Mesodermal cell (in vitro differentiated cells): Measurements from ENCODE around the gene EIF1AY.
A peak's percentile ranks its signal among the peaks of the same experiment; 100 is the strongest.

Source experiments
- H3K27ac ChIP-seq: 2 replicates; pipeline ENCODE4 v1.7.0; 2013; ENCODE audit warnings: mild to moderate bottlenecking, low read depth, low read length, moderate library complexity; ENCODE audit not compliant: severe bottlenecking
- H3K36me3 ChIP-seq: 2 replicates; pipeline ENCODE4 v1.7.1; 2013; ENCODE audit warnings: mild to moderate bottlenecking, low read length, moderate library complexity; ENCODE audit not compliant: control insufficient read depth, insufficient read depth
- H3K4me1 ChIP-seq: one replicate; pipeline ENCODE4 v1.7.1; 2013; ENCODE audit warnings: mild to moderate bottlenecking, low read length; ENCODE audit not compliant: insufficient read depth, control insufficient read depth, poor library complexity, severe bottlenecking
- H3K4me3 ChIP-seq: 2 replicates; pipeline ENCODE4 v1.7.0; 2013; ENCODE audit warnings: low read length, control low read depth, mild to moderate bottlenecking; ENCODE audit not compliant: insufficient read depth, poor library complexity, severe bottlenecking; ENCODE audit errors: extremely low read depth
- H3K9me3 ChIP-seq: 2 replicates; pipeline ENCODE4 v1.7.1; 2013; ENCODE audit warnings: mild to moderate bottlenecking, low read length, moderate library complexity; ENCODE audit not compliant: control insufficient read depth
- WGBS, 2 experiments: methylation state at CpG; one replicate each; pipeline ENCODE4 v1.1.5; 2013; ENCODE audit warnings: missing lambda C conversion rate in 2 of 2; ENCODE audit not compliant: insufficient coverage in 2 of 2; 5-methylcytosine and 5-hydroxymethylcytosine counted together

EIF1AY gene

DNA sequence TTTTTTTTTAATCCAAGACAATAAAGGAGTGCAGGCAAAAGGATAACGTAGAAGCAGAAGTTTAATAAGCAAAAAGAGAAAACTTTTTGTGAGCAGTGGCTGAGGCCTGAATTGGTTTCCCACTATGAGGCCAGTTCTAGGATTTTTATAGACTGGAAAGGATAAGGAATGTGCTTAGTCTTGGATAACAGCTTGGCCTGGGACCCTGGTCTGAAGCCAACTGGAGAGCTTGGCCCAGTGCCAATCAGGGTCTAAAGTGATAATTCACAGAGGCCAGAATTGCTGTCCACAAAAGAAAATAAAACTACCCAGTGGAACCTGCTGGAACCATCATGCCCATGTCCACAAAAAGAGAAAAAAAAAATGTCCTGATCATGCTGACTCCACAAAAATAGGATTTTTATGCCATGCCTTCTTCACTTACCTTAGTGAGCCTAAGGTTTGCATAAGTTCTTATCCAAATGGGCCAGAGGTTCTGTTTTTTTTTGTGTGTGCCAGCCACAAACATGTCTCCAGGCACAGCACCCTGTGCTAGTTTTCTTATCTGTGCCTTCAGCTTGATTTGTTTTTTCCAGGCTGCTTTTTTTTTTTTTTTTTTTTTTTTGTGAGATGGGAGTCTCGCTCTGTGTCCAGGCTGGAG lies 15.6 kb upstream of the EIF1AY start:
- 80% methylated on average over 1 of the region's 2 CpGs; no CpG with 5 or more reads in 1 of the 2 experiments for WGBS, 2 experiments
- H3K27ac ChIP-seq: no peak overlapping the region

DNA sequence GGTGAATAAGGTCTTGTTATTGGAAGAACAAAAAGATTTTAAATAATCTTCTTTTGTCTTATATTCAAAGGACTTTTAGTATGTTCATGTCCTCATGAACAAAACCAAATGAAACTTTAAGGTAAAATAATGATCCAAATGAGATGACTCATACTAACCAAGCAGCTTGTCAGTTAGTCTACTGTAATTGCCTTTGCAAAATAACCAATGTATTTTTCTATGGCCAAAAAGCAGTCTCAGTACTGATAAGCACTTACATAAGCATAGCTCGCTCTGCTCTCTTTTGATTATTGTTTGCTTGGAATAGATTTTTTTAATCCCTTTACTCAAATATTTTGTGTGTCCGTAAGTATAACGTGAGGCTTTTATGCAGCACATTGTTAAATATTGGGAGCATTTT lies 4.3 kb upstream of the EIF1AY start:
- no peaks in the 10 kb centered on the region for H3K9me3 ChIP-seq
- no CpG with 5 or more reads among the region's 3 CpGs for WGBS, 2 experiments
- no peaks in the 10 kb centered on the region for H3K36me3 ChIP-seq
- H3K4me3 ChIP-seq: no peak overlapping the region
- no peaks in the 10 kb centered on the region for H3K4me1 ChIP-seq
- no peak overlapping the region for H3K27ac ChIP-seq

More for the DNA sequence above, 15.6 kb upstream of the EIF1AY start:
- Histone ChIP-seq H3K9me3 (no peaks in the 10 kb centered on the region), H3K4me3 (no peak overlapping the region), H3K36me3 (no peaks in the 10 kb centered on the region), H3K4me1 (no peaks in the 10 kb centered on the region)

DNA sequence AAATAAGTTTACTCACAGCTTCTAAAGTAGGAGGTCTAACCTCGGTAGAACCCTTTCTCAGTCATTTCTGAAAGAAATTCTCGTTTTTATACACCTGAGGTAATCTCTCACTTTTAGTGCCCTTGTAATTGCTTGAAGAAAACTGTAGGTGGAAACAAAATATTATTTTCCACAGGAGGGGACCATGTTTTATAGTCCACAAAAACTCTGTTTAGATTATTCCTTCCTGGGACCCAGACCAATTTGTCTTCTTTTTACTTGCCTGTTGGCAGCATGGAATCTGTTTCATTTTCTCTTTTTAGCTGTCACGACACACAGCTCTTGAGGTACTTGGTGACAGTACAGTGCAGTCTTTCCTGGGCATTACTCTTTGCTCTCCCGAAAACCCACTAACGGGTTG lies 930 bp downstream of the EIF1AY start:
- H3K27ac ChIP-seq: peak overlapping the region; percentile 94
- no CpG with 5 or more reads among the region's 5 CpGs for WGBS, 2 experiments

DNA sequence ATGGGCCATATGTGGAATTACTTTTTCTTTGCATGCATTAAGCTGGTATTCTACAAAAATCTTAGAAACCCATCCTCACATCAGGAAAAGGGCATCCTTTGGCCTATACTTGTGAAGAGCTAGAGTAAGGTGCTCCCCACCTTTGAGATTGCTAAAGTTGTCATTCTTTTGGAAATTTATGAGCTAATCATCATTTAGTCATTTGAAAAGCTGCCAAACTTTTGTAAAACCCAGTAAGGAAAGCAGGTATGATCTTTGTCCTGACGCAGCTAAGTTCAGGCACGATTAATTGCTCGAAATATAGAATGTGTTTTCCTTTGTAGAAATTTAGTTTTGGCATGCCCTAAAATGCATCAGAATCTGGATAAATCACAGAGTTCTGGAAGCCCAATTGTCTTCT lies 2.6 kb downstream of the EIF1AY start:
- 92 to 100% methylated on average over 2 of the region's 3 CpGs for WGBS, 2 experiments
- no peaks in the 10 kb centered on the region for H3K4me1 ChIP-seq

More for the DNA sequence above, 930 bp downstream of the EIF1AY start:
- no peaks in the 10 kb centered on the region for H3K9me3 ChIP-seq
- peak overlapping the region; percentile 54 for H3K4me3 ChIP-seq
- H3K36me3 ChIP-seq: peaks cover 5% of the 10 kb centered on the region
- H3K4me1 ChIP-seq: no peaks in the 10 kb centered on the region

DNA sequence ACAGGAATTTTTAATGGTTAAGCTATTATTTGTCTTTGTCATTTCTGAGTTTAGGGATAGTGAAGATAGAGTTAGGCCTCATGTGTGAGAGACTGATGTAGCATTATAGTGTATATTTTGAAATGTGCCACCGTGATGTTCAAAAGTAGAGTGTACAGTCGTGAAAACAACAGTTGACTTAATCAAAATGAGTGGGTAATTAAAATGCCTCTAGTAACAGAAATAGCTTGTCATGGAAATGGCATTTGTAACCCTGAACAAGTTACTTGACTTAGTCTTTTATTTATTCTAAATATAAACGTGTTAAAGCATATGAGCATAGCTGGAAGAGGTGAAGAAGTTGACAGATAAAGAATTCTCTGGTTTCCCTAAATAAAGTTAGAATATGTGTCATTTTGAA lies 6.1 kb downstream of the EIF1AY start:
- no peaks in the 10 kb centered on the region for H3K4me1 ChIP-seq
- no peaks in the 10 kb centered on the region for H3K9me3 ChIP-seq
- H3K36me3 ChIP-seq: peaks cover 13% of the 10 kb centered on the region
- H3K4me3 ChIP-seq: no peak overlapping the region
- WGBS, 2 experiments: 80% methylated on average over 1 of the region's 3 CpGs; no CpG with 5 or more reads in 1 of the 2 experiments
- no peak overlapping the region for H3K27ac ChIP-seq

More for the DNA sequence above, 2.6 kb downstream of the EIF1AY start:
- Histone ChIP-seq H3K36me3 (peaks cover 9% of the 10 kb centered on the region), H3K27ac (no peak overlapping the region), H3K9me3 (no peaks in the 10 kb centered on the region), H3K4me3 (no peak overlapping the region)

DNA sequence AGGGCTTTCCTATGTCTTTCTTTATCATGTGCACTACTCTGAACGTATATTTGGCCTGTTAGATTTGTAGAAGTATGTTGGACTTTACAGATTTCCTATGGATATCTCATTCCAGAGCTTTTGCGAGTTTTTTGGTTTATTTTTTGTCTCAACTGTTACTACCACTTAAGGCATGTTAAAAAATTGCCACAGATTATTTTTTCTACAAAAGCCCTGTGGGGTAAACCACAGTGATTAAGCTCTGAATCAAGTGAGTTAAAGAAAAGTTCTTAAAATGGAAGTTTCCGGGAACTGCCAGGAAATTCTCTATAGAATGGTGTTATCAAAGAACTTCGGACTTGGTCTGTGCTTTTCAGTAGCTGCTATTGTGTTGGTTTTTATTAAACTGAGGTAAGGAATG lies 10.6 kb downstream of the EIF1AY start:
- WGBS, 2 experiments: 92 to 100% methylated on average over 1 to 2 of the region's 4 CpGs
- no peaks in the 10 kb centered on the region for H3K4me1 ChIP-seq
- peaks cover 12% of the 10 kb centered on the region for H3K36me3 ChIP-seq
- no peaks in the 10 kb centered on the region for H3K9me3 ChIP-seq
- H3K27ac ChIP-seq: no peak overlapping the region
- no peak overlapping the region for H3K4me3 ChIP-seq
